GM12891 (cell line): ENCODE results near the gene AKR7A2.
A peak's percentile ranks its signal among the peaks of the same experiment; 100 is the strongest.

Source experiments
- DNase-seq: peaks from one replicate; pipeline ENCODE4 v3.0.0; 2011; ENCODE audit warnings: low spot score; ENCODE audit not compliant: insufficient read length
- FAIRE-seq: peaks from 2 replicates; lab custom pipeline; 2011; peaks lifted over from hg19 to GRCh38; lab: Jason Lieb, UNC
- PAX5 ChIP-seq: IDR thresholded peaks from 2 replicates; pipeline ENCODE4 v1.6.1; 2011; ENCODE audit warnings: low read length, moderate library complexity, mild to moderate bottlenecking; ENCODE audit not compliant: insufficient read depth, severe bottlenecking
- POLR2A ChIP-seq: IDR thresholded peaks from 2 replicates; pipeline ENCODE4 v1.6.1; 2011; ENCODE audit warnings: low read depth, low read length, control low read depth
- POLR2AphosphoS5 ChIP-seq: IDR thresholded peaks from 2 replicates; pipeline ENCODE4 v1.6.1; 2011; ENCODE audit warnings: low read depth, low read length, control low read depth
- POU2F2 ChIP-seq: IDR thresholded peaks from 2 replicates; pipeline ENCODE4 v1.6.1; 2011; ENCODE audit warnings: low read depth, mild to moderate bottlenecking, control low read depth, low read length, moderate library complexity
- SPI1 ChIP-seq: IDR thresholded peaks from 2 replicates; pipeline ENCODE4 v1.6.1; 2011; ENCODE audit warnings: low read depth, low read length, control low read depth
- TAF1 ChIP-seq: IDR thresholded peaks from 2 replicates; pipeline ENCODE4 v1.6.1; 2011; ENCODE audit warnings: low read depth, low read length, control low read depth

The AKR7A2 gene

DNA sequence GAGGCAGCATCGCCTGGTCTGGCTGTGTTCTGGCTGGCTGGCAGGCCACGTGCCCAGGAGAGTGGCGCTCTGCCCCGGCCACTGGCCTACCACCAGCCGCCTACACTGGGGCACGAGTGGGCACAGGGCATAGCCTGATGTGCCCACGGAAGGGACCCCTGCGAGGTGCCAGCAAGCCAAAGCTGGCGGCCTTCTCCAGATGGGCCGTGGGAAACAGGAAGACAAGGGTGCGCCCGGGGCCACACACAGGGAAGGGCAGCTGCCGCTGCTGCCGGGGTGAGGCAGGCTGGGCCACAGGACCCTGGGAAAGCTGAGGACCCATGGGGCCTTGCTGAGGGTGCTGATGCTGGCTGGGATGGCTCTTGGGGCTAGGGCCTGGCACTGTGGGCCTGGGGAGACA lies 40.9 kb upstream of the AKR7A2 start:
- FAIRE-seq (no peak), DNase-seq (no peak)
- TF ChIP-seq POLR2AphosphoS5: no peak
- no peak for TF ChIP-seq TAF1
- TF ChIP-seq POU2F2: no peak
- no peak for TF ChIP-seq SPI1
- TF ChIP-seq POLR2A: no peak
- no peak for TF ChIP-seq PAX5

DNA sequence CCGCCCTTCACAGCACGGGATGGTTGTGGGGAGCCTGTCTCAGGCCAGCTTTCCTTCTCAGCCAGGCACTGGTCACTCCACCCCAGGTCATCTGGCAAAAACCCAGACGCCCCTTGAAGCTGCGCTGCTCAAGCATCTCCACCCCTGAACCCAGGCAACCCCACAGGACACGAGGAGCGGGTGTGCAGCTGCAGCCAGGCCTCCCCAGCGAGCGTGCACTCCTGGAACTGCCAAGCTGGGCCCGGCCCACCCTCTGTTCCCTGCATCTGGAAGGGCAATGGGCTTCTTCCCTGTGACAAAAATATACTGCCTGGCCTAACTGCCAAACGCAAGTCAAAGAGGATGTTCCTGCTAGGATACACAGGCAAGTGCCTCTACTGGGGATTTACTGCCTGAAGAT lies 39.9 kb upstream of the AKR7A2 start:
- TF ChIP-seq POLR2A: no peak
- DNase-seq: no peak
- no peak for FAIRE-seq

DNA sequence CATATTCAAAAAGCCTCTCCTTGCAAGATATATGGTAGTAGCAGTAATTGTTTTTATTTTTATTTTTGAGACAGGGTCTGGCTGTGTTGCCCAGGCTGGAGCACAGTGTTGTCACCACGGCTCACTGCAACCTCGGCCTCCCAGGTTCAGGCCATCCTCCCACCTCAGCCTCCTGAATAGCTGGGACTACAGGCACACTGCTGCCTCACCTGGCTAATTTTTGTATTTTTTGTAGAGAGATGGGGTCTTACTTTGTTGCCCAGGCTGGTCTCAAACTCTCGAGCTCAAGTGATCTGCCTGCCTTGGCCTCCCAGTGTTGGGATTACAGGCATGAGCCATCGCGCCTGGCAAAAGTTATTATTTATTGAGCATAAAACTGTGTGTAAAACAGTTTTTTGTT lies 38.6 kb upstream of the AKR7A2 start:
- no peak for DNase-seq
- TF ChIP-seq POLR2A: no peak
- no peak for TF ChIP-seq SPI1
- no peak for FAIRE-seq

DNA sequence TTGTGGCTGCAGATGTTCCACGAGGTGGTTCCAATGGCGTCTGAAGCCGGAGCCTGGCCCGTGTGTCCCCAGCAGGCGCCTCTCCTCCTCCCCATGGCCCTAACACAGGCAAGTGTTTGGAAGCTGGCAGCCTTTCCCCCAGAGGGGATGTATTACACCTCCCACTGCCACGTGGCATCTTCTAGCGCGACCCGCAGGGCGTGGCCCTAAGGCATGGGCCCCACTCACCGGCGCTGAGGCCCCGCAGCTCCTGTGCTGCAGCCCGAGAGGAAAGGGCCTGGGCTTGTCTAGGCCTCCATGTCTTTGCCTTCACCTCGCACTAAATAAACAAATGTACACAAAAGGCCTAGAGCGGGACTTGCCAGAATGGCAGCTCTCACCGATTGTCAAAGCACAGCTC lies 38.1 kb upstream of the AKR7A2 start:
- FAIRE-seq: no peak
- DNase-seq: no peak
- TF ChIP-seq TAF1: no peak
- no peak for TF ChIP-seq PAX5
- TF ChIP-seq POLR2A: no peak
- TF ChIP-seq POLR2AphosphoS5: no peak
- no peak for TF ChIP-seq POU2F2
- no peak for TF ChIP-seq SPI1

DNA sequence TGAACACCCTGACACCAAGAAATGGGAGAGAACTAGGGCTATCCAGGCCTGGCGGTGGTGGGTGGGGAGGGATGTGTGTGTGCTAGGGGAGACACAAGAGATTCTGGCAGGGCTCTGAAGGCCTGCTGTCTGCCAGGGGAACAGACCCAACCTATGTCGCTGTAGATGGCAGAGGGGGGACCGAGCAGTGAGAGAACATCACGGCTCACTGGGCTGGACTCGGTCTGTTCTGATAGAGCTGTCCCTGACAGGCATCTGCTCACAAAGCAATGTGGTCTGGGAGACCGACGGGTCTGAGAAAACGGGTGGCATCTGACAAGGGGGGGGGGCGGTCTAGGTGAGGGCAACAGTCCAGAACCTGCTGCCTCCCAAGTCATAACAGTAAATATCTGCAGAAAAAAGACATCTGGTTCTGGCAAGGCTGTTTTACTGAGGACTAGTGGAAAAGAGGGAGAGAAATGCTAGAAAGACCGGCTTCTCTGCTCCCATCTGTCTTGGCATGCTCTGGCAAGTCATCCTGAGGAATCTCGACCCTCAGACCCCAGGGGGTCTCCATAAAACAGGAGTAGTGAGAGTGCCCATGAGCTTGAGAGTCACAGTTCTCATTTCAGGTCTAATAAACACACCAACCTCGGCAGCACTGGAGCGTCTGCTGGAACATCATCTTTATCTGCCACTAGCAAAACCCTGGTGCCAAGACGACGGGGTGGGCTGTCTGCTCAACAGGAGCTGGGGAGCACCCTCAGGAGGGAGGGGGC lies 36.7 kb upstream of the AKR7A2 start:
- FAIRE-seq (no peak), DNase-seq (no peak)
- no peak for TF ChIP-seq POLR2AphosphoS5
- no peak for TF ChIP-seq POLR2A

DNA sequence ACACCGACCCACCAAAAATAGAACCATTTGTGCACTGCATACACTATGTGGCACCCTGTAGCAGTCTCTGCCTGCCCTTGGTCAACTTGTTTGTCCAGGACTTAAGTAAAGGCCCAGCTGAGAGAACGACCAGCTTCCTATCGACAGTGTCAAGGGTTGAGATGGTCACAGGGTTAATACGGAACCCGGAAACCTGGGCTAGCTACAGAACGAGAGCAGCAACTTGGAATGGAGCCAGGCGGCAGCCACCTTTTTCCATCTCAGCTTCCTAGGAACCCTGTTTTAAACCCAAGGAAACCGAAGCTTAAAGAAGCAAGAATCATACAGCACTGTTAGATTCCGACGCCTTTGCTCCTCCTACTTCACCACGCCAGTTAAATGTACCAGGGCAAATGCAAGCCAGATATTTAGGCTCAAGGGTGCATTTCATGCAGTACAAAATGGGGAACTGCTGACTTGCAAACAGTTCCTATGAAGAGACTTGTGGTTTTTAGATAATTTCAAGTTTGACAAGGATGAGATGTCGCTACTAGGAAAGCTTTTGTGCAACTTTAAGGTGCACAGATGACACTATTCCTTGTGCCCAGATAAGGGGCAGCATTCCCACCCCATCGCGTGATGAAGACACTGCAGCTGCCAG lies 35.7 kb upstream of the AKR7A2 start:
- DNase-seq (no peak), FAIRE-seq (no peak)
- TF ChIP-seq POLR2A (no peak), TAF1 (no peak), SPI1 (peak; percentile 59; the same call in 1 of the 2 replicates), POU2F2 (no peak)

DNA sequence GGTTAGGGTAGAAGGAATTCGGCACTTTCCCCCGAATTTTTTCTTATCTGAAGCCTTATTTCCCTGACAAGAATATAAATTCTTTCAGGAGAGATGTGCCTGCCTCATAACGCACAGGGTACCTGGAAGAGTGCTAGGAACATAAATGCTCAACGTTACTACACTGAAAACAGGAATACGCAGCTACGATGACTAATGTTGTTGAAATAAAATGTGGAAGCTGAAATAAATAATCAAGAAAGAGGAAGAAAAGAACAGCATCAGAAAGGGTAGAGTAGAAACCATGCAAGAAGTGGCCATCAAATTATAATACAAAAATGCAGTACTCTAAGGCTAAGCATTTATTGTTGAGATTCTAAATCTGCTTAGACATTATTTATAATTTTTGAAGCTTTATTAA lies 34.1 kb upstream of the AKR7A2 start:
- FAIRE-seq: no peak
- TF ChIP-seq POU2F2 (no peak), TAF1 (no peak), SPI1 (no peak), POLR2A (no peak), PAX5 (no peak), POLR2AphosphoS5 (no peak)
- no peak for DNase-seq

DNA sequence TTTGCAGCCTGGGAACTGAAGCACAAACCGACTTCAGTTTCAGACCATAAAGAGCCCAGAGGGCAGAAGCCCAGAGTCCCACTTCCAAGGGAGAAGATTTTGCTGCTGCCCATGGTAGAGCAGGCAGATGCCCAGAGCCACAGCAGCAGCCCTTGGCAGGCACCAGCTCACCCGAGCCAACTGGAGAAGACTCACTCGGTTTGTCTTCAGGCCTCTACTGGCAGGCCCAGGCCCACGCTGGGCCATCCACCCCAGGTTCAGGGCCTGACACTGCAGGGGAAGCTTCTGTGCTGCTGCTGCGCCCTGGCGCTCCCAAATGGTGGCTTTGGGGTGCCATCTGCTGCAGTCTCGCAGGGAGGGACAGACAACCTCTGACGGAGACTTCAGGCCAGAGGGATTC lies 33.4 kb upstream of the AKR7A2 start:
- no peak for FAIRE-seq
- DNase-seq: no peak
- TF ChIP-seq POLR2A: no peak
- TF ChIP-seq POLR2AphosphoS5: no peak
- no peak for TF ChIP-seq PAX5

DNA sequence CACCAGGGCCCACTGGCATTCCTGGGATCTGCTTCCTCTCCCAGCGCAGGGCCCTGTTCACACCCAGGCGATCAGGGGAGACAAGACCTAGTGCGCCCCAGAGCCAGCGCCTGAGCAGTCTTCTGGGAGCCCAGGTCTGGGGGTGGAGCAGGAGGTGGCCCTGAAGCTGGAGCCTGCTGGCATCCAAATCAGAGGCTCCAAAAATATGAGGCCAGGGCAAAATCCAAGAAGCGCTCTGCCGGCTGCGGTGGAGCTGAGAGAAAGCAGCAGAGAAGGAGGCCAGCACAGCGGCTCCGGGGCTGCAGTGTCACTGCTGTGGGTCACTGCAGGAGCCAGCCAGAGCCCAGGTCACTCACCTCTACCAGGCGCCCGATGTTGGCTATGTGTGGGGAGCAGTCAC lies 32.9 kb upstream of the AKR7A2 start:
- DNase-seq: no peak
- no peak for TF ChIP-seq PAX5
- TF ChIP-seq POLR2A: no peak
- TF ChIP-seq TAF1: no peak
- TF ChIP-seq POU2F2: no peak
- no peak for TF ChIP-seq POLR2AphosphoS5
- TF ChIP-seq SPI1: no peak
- FAIRE-seq: no peak

DNA sequence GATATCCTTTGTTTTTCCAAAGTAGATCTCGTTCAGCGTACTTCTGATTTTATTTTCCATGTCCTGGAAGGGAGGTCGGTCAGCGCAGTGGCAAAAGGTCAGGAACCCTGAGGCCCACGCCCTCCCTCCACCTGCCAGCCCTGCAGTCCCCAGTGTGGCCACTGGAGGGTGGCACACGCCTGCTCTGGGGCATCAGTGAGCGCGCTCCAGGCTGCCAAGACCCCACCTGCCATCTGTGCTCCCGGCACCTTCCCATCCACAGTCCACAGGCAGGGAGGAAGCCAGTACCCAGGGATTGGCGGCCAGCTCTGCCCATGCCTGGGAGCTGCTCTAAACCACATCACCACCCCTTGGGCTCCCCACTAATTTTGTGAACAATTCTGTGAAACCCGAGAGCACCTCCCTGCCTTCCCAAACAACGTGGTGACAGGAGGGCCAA lies 32.4 kb upstream of the AKR7A2 start:
- FAIRE-seq (peak; percentile 82), DNase-seq (peak; percentile 65)
- no peak for TF ChIP-seq SPI1
- no peak for TF ChIP-seq POLR2AphosphoS5
- TF ChIP-seq PAX5: no peak
- TF ChIP-seq POU2F2: no peak
- TF ChIP-seq TAF1: no peak
- TF ChIP-seq POLR2A: no peak
